Smooth muscle cell (in vitro differentiated cells): ENCODE measurements around the gene ITGBL1. TPM values are rescaled to one million over a fixed set of nuclear protein-coding genes. Genes with fewer than 3 reads are reported as not detected.

Experiments used
- DNase-seq: peaks from one replicate; lab custom pipeline; 2025; ENCODE audit not compliant: unreplicated experiment; lab: John Stamatoyannopoulos, UW
- H2AFZ ChIP-seq: fragments of 200-600 bp; sonication (generic); 2 replicates; pipeline ENCODE4 v1.6.0; 2016; ENCODE audit warnings: antibody characterized with exemption, low read depth, mild to moderate bottlenecking
- H3F3A ChIP-seq: fragments of 200-600 bp; sonication (generic); 2 replicates; pipeline ENCODE4 v1.6.0; 2017; ENCODE audit warnings: antibody characterized with exemption, low read depth
- H3K27ac ChIP-seq: fragments of 200-600 bp; sonication (generic); 2 replicates; pipeline ENCODE4 v1.5.1; 2016; ENCODE audit warnings: low read depth, mild to moderate bottlenecking
- H3K27me3 ChIP-seq: fragments of 200-600 bp; sonication (generic); 2 replicates; pipeline ENCODE4 v1.6.1; 2016; ENCODE audit warnings: low read depth, mild to moderate bottlenecking
- H3K36me3 ChIP-seq: fragments of 200-600 bp; sonication (generic); 2 replicates; pipeline ENCODE4 v1.5.1; 2016; ENCODE audit warnings: low read depth
- H3K4me1 ChIP-seq: fragments of 200-600 bp; sonication (generic); 2 replicates; pipeline ENCODE4 v1.5.1; 2016; ENCODE audit warnings: low read depth
- H3K4me2 ChIP-seq: fragments of 200-600 bp; sonication (generic); 2 replicates; pipeline ENCODE4 v1.6.0; 2016; ENCODE audit warnings: mild to moderate bottlenecking
- H3K4me3 ChIP-seq: fragments of 200-600 bp; sonication (generic); 2 replicates; pipeline ENCODE4 v1.5.1; 2016; ENCODE audit warnings: mild to moderate bottlenecking
- H3K79me2 ChIP-seq: fragments of 200-600 bp; sonication (generic); 2 replicates; pipeline ENCODE4 v1.6.0; 2016; ENCODE audit warnings: low read depth, mild to moderate bottlenecking
- H3K9ac ChIP-seq: fragments of 200-600 bp; sonication (generic); 2 replicates; pipeline ENCODE4 v1.6.0; 2016; ENCODE audit warnings: low read depth
- H3K9me3 ChIP-seq: fragments of 200-600 bp; sonication (generic); replicated peaks from 2 replicates; pipeline ENCODE4 v1.5.1; 2016; ENCODE audit warnings: low read depth
- H4K20me1 ChIP-seq: fragments of 200-600 bp; sonication (generic); 2 replicates; pipeline ENCODE4 v1.6.0; 2016; ENCODE audit warnings: low read depth
- WGBS: methylation state at CpG from one replicate; pipeline ENCODE4 v1.1.7; 2016; ENCODE audit warnings: low lambda C conversion rate; 5-methylcytosine and 5-hydroxymethylcytosine counted together
- polyA plus RNA-seq: library from polyadenylated mRNA; unstranded; fragments of >200 nt; fragmentation: Nextera tagmentation; extraction: Ambion mirVana; gene quantifications from 2 replicates; pipeline ENCODE4 v1.2.1, GENCODE V29; 2016
- total RNA-seq: library from RNA; depleted of rRNA; stranded (reverse); fragments of >200 nt; gene quantifications from 2 replicates; pipeline ENCODE4 v1.2.3, GENCODE V29; 2014
- TF ChIP-seq, protein P1 (sequence below): fragments of 200-600 bp; sonication (generic); IDR thresholded peaks from 2 replicates; pipeline ENCODE4 v1.5.1; 2017; ENCODE audit warnings: borderline replicate concordance, mild to moderate bottlenecking, antibody characterized with exemption; ENCODE audit not compliant: insufficient read depth, poor library complexity, severe bottlenecking

The ITGBL1 gene, protein sequence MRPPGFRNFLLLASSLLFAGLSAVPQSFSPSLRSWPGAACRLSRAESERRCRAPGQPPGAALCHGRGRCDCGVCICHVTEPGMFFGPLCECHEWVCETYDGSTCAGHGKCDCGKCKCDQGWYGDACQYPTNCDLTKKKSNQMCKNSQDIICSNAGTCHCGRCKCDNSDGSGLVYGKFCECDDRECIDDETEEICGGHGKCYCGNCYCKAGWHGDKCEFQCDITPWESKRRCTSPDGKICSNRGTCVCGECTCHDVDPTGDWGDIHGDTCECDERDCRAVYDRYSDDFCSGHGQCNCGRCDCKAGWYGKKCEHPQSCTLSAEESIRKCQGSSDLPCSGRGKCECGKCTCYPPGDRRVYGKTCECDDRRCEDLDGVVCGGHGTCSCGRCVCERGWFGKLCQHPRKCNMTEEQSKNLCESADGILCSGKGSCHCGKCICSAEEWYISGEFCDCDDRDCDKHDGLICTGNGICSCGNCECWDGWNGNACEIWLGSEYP
- total RNA-seq, result 0.36 TPM in 1 of 2 replicates, not detected in the other
- 0.29 TPM in 1 of 2 replicates, not detected in the other for polyA plus RNA-seq

DNA sequence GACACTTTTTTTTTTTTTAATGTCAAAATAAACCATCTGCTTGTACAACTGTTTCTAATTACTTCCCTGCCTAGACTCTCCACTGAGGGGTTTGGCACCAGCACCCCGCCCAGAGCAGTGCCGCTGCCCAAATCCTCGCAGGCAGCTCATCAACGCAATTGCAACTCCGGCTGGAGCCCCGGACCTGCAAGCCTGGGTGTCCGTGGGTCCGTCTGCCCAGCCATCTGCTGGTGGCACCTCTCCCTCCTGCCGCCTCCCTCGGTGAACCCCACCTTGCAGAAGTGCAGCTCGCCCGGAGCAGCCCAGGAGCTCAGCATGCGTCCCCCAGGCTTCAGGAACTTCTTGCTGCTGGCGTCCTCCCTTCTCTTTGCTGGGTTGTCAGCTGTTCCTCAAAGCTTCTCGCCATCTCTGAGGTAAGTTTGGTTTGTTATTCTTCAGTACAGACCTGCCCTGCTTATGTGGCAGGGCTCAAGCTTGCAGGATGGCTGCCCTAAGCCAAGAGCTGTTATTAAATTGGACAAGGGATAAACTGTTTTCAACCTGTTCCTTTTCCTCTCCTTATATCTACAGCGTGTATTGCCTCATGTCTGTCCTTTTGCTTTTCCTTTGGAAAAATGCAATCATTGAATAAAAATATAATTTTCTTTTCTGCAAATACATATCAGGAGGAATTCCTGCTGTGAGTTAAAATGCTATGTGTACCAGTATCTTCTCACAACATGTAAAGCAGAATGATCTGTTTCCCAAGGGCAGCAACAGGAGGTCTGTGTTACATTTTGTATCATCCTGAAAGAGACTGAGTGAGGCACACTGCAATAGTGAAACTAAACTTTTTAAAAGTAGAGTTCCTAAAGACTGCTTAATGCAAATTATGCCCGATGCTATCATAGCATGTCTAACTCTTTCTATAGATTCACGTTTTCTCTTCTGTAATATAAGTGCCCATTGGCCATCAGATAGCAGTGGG lies at the start of gene ITGBL1:
TSS of gene ITGBL1 (plus strand) at position 157 of the 967 bp plus-strand sequence. CDS start at position 316, 159 bp downstream.
- no peak within 1 kb of the TSS for H3K4me2 ChIP-seq
- no peaks in the 10 kb centered on the region for H3K9me3 ChIP-seq
- peaks cover 5% of the 10 kb centered on the region for H3F3A ChIP-seq
- TF ChIP-seq, protein P1, sequence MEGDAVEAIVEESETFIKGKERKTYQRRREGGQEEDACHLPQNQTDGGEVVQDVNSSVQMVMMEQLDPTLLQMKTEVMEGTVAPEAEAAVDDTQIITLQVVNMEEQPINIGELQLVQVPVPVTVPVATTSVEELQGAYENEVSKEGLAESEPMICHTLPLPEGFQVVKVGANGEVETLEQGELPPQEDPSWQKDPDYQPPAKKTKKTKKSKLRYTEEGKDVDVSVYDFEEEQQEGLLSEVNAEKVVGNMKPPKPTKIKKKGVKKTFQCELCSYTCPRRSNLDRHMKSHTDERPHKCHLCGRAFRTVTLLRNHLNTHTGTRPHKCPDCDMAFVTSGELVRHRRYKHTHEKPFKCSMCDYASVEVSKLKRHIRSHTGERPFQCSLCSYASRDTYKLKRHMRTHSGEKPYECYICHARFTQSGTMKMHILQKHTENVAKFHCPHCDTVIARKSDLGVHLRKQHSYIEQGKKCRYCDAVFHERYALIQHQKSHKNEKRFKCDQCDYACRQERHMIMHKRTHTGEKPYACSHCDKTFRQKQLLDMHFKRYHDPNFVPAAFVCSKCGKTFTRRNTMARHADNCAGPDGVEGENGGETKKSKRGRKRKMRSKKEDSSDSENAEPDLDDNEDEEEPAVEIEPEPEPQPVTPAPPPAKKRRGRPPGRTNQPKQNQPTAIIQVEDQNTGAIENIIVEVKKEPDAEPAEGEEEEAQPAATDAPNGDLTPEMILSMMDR, result no peak
- H3K79me2 ChIP-seq, result no peaks in the 10 kb centered on the region
- no peak within 1 kb of the TSS for H3K9ac ChIP-seq
- H3K4me3 ChIP-seq, result no peak within 1 kb of the TSS
- no peaks in the 10 kb centered on the region for H3K27me3 ChIP-seq
- H4K20me1 ChIP-seq, result no peaks in the 10 kb centered on the region
- DNase-seq, result no peak
- no peaks in the 10 kb centered on the region for H3K36me3 ChIP-seq
- no peak within 1 kb of the TSS for H2AFZ ChIP-seq
- H3K27ac ChIP-seq, result no peak within 1 kb of the TSS
- no peaks in the 10 kb centered on the region for H3K4me1 ChIP-seq
- WGBS, result 95% methylated on average over 18 of the region's 18 CpGs

DNA sequence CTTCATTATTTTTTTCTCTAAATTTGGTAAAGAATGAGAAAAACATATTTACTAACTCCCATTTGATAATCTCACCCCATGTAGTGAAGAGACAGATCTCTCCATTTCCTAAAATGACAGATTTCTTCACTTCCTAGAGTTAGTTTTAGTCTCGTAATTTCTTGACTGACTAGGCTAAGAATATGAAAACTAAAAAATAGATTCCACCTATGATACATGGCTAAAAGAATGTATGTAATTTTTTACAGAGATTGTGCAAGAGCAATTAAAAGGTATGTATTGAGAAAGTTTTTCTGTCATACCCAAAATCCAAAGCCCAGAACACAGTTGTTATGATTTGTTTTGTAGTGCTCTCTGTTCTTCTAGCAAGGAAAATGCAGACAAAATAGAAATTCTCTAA lies 45.7 kb upstream of the ITGBL1 start:
- Histone ChIP-seq H3K4me1 (no peaks in the 10 kb centered on the region), H3K9ac (no peak overlapping the region), H3K79me2 (no peaks in the 10 kb centered on the region), H2AFZ (peak overlapping the region; percentile 5), H3K36me3 (no peaks in the 10 kb centered on the region), H3K27me3 (no peaks in the 10 kb centered on the region), H4K20me1 (no peaks in the 10 kb centered on the region), H3K9me3 (no peaks in the 10 kb centered on the region), H3K4me2 (no peak overlapping the region), H3K27ac (no peak overlapping the region), H3F3A (no peaks in the 10 kb centered on the region), H3K4me3 (no peak overlapping the region)
- WGBS, result 85% methylated on average over 1 of the region's 1 CpG
- no peak for DNase-seq
- TF ChIP-seq, protein P1, result no peak

DNA sequence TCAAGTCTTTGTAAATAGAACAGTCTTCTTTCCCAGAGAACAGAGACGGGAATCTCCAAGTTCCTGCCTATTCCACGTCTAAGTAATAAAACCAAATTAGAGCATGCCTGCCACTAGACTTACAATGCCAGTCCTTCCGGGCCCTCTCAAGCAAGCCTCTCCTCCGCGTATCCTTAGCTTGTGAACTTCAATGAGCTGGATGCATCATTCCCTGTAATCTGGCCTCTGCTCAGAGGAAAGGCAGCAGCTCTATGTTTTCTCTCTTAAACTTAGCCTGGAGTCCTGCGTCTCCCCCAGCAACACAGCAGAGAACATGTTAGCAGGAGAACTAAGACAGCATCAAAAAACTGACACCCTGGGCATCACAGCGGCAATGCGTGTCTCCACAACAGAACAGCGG lies 44.3 kb upstream of the ITGBL1 start:
- Histone ChIP-seq H3K4me2 (no peak overlapping the region), H3K4me1 (no peaks in the 10 kb centered on the region), H3K79me2 (no peaks in the 10 kb centered on the region), H4K20me1 (no peaks in the 10 kb centered on the region), H3K36me3 (no peaks in the 10 kb centered on the region), H3K9me3 (no peaks in the 10 kb centered on the region), H3F3A (no peaks in the 10 kb centered on the region), H3K9ac (no peak overlapping the region), H3K4me3 (no peak overlapping the region), H3K27me3 (peaks cover 3% of the 10 kb centered on the region), H2AFZ (no peak overlapping the region), H3K27ac (no peak overlapping the region)
- DNase-seq, result no peak
- TF ChIP-seq, protein P1, result no peak
- 88% methylated on average over 9 of the region's 9 CpGs for WGBS
